GM12892 (cell line): Measurements from ENCODE around the gene MRPL51.

Experiments used
- DNase-seq: peaks from one replicate; pipeline ENCODE4 v3.0.0; 2011; ENCODE audit not compliant: insufficient read length
- FAIRE-seq: peaks from 2 replicates; lab custom pipeline; 2011; peaks lifted over from hg19 to GRCh38; lab: Jason Lieb, UNC
- POLR2A ChIP-seq: IDR thresholded peaks from 2 replicates; pipeline ENCODE4 v1.6.1; 2011; ENCODE audit warnings: low read depth, low read length, control low read depth
- POLR2AphosphoS5 ChIP-seq: IDR thresholded peaks from 2 replicates; pipeline ENCODE4 v1.6.1; 2011; ENCODE audit warnings: low read depth, low read length, control low read depth
- TAF1 ChIP-seq: IDR thresholded peaks from 2 replicates; pipeline ENCODE4 v1.6.1; 2011; ENCODE audit warnings: low read depth, mild to moderate bottlenecking, control low read depth, low read length, borderline replicate concordance

MRPL51 gene

GRCh38 chr12:6452245-6452943, 40.7 kb downstream of the MRPL51 start:
- TF ChIP-seq TAF1 (no peak), POLR2AphosphoS5 (no peak), POLR2A (no peak)
- FAIRE-seq (no peak), DNase-seq (no peak)

- peak; percentile 98 for FAIRE-seq
- peak; percentile 81 for DNase-seq
Observed at GRCh38 chr12:6451348-6452244, 41.5 kb downstream of the MRPL51 start, which contains the start of gene TAPBPL. TAPBPL (plus strand) TSS chr12:6452042; CDS start chr12:6452249, 207 bp downstream.

GRCh38 chr12:6450869-6451347, 42.2 kb downstream of the MRPL51 start:
- no peak for DNase-seq
- no peak for FAIRE-seq
- TF ChIP-seq TAF1 (no peak), POLR2A (no peak), POLR2AphosphoS5 (no peak)

More at GRCh38 chr12:6451348-6452244, 41.5 kb downstream of the MRPL51 start, which contains the start of gene TAPBPL:
- peak; percentile 78; the same call in 1 of the 2 replicates for TF ChIP-seq TAF1
- TF ChIP-seq POLR2A = peak; percentile 54; the same call in 1 of the 2 replicates
- peak; percentile 72 for TF ChIP-seq POLR2AphosphoS5

- FAIRE-seq = peak; percentile 85
- no peak for TF ChIP-seq TAF1
- TF ChIP-seq POLR2A = no peak
- no peak for DNase-seq
Observed at GRCh38 chr12:6450091-6450868, 42.8 kb downstream of the MRPL51 start.

GRCh38 chr12:6444704-6445688, 48.1 kb downstream of the MRPL51 start, which contains the start of gene CD27:
CD27 (plus strand) TSS chr12:6444955; CDS start chr12:6445096, 141 bp downstream.
- TF ChIP-seq POLR2AphosphoS5 (peak; percentile 3; the same call in 1 of the 2 replicates), TAF1 (peak; percentile 9; the same call in 1 of the 2 replicates), POLR2A (peak; percentile 21; the same call in 1 of the 2 replicates)
- peak; percentile 84 for FAIRE-seq

GRCh38 chr12:6444031-6444430, 49.0 kb downstream of the MRPL51 start:
- FAIRE-seq (peak; percentile 94), DNase-seq (no peak)
- TF ChIP-seq POLR2A (no peak), POLR2AphosphoS5 (peak; percentile 3; the same call in 1 of the 2 replicates)

More at GRCh38 chr12:6444704-6445688, 48.1 kb downstream of the MRPL51 start, which contains the start of gene CD27:
- DNase-seq = no peak

- TF ChIP-seq POLR2AphosphoS5 (peak; percentile 72; the same call in 1 of the 2 replicates), POLR2A (peak; percentile 68; the same call in 1 of the 2 replicates), TAF1 (peak; percentile 27; the same call in 1 of the 2 replicates)
- DNase-seq (no peak), FAIRE-seq (no peak)
Observed at GRCh38 chr12:6443361-6443983, 49.6 kb downstream of the MRPL51 start.

GRCh38 chr12:6442836-6443235, 50.2 kb downstream of the MRPL51 start:
- DNase-seq (no peak), FAIRE-seq (no peak)
- no peak for TF ChIP-seq POLR2AphosphoS5
- TF ChIP-seq TAF1 = no peak
- TF ChIP-seq POLR2A = no peak
